Peyer's patch (tissue), 4 donors: Measurements from ENCODE around the gene PRDX6.

Experiments
- POLR2A ChIP-seq, 2 donors: fragments of 450-650 bp; IDR thresholded peaks; one replicate each; pipeline ENCODE4 v1.5.1; 2017; ENCODE audit warnings: antibody characterized with exemption in 2 of 2, mild to moderate bottlenecking in 2 of 2, moderate library complexity in 2 of 2
- TF ChIP-seq, protein P1 (sequence below), 6 experiments: fragments of 450-650 bp in 4 of 6; fragments of 200-600 bp in 2 of 6; sonication (generic) in 1 of 6; IDR thresholded peaks; one replicate each; pipeline ENCODE4 v1.5.1; 2017 to 2019; ENCODE audit warnings: antibody characterized with exemption in 6 of 6, mild to moderate bottlenecking in 3 of 6, moderate library complexity in 1 of 6

DNA sequence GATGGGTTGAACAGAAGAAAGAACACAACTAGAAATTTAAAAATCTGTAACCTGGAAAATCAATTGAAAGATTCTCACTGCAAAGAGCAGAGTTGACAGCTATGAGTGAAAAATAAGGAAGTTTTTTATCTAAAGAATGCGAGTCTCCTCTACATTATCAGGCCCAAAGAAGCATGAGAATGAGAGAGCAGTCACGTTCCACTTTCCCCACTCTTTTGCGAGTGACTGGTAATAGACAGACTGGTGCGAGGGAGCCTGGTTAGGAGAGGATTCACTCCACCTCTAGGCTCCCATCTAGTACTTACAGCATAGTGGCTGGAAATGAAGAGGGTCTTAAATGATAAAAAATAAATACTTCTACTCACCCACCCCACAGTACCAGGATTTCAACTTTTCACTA, 52.0 kb downstream of the PRDX6 start:
- TF ChIP-seq, protein P1, sequence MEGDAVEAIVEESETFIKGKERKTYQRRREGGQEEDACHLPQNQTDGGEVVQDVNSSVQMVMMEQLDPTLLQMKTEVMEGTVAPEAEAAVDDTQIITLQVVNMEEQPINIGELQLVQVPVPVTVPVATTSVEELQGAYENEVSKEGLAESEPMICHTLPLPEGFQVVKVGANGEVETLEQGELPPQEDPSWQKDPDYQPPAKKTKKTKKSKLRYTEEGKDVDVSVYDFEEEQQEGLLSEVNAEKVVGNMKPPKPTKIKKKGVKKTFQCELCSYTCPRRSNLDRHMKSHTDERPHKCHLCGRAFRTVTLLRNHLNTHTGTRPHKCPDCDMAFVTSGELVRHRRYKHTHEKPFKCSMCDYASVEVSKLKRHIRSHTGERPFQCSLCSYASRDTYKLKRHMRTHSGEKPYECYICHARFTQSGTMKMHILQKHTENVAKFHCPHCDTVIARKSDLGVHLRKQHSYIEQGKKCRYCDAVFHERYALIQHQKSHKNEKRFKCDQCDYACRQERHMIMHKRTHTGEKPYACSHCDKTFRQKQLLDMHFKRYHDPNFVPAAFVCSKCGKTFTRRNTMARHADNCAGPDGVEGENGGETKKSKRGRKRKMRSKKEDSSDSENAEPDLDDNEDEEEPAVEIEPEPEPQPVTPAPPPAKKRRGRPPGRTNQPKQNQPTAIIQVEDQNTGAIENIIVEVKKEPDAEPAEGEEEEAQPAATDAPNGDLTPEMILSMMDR (IDR thresholded peaks at IDR 0.05): no peak
- TF ChIP-seq POLR2A (IDR thresholded peaks at IDR 0.05): no peak
